Medulla oblongata (tissue), 1 donor: ENCODE results near the gene IGF2BP1.
"Not testable (repeated sequence)": the region's sequence is repeated elsewhere in the genome, so short reads cannot be mapped to it uniquely, and the experiment has no call there.

Experiments
- DNase-seq: peaks from one replicate; pipeline ENCODE4 v3.0.0-alpha.2; 2015; ENCODE audit errors: extremely low spot score

IGF2BP1 gene

DNA sequence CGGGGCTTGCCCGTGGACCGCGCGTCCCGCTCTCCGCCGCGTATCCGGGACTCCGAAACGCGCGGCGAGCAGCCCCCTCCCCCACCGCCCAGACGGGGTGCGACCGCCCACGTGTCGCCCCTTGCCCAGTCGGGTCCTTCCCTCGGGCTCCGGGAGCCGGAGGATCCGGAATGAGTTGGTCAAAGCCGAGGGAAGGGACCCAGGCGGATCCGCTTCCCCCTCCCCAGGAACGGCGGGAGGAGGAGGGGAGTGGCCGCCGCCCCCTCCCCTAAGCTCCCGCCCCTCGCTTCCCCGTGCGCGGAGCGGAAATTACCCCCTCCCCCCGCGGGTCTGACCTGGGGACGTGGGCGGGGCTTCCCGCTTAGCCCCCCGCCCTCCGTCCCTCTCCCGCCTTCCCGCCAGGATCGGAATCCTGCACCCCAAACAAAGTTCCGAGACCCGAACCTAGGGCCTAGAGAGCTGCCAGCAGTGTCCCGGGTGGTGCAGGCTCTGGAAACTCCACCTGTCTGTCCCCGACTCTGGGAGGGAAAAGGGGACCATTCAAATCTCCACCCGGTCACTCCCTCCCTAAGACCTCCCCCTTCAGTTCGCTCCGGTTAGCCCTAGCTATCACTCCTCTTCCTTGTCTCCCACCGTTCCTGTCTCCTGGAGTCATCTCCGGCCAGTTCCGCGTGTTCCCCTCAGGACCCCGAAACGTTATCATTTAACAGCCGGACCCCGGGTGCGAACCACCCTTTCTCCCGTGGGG, 1.0 kb upstream of the IGF2BP1 start:
- DNase-seq = no peak

- DNase-seq = no peak
Measured at GRCh38 chr17:48996722-48997102, 473 bp upstream of the IGF2BP1 start.

DNA sequence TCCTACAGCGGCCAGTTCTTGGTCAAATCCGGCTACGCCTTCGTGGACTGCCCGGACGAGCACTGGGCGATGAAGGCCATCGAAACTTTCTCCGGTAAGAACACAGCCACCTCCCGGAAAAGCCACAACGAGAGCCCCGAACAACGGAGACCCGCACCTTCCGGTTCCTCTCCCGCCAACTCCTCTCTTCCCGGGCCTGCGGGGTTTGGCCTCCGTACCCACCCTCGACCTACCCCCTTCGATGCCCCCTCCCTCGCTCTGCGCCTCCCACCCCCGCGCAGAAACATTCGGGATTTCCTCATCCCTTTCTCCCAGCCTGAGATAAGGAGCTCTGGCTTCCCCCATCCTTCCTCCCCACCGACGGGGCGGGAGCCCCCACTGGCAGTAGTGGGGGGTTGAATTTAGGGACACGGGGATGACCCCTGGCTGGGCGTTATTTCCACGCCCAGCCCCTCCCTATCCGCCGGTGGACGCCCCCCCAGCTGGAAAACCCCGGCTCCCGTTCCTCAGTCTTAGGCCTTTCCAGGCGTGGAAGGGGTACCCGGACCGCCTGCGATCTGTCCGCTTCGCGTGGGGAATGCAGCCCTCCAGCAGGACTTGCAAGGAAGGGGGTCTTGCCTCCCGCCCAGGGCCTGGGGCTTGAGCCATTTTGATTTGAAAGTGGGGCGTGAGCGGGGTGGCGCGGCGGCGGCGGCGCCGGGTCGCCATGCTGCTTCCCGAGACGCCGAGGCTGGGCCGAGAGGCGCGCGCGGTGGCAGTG, 822 bp downstream of the IGF2BP1 start:
- DNase-seq = no peak

DNA sequence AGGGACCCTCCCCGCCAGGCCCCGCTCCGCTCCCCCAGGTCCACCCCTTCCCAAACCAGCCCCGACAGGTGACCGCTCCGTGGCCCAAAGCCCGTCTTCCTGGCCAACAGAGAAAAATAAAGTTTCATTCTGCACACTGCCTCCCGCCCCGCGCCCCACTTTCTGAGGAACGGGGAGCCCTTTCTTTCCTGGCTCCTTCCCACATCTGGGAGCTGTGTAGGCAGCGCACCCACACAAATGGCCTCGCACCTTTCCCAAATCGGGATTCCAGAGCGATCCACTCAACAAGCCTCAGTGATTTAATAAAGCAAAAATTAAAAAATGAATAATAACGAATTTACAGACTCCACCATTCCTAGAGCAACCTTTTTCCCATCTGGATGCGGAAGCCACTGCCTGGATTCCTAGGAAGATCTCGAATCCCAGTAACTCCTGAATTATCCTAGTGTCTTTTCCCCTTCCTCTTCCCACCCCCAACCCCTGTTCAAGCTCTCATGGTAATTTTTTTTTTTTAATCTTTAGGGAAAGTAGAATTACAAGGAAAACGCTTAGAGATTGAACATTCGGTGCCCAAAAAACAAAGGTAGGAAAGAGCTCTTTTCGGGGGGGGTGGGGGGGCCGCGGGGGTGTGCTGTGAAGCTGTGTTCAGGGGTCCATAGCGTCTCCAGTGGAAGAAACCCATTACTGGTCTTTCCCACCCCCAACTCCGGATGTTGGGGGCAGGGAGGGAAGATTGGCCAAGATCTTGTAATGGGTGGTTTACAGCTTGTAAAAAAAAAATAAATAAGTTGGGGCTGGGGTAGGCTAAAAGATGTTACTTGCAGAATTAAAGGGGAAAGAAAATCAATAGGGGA, 1.6 kb downstream of the IGF2BP1 start:
- DNase-seq = no peak

- DNase-seq = no peak
Measured at GRCh38 chr17:49000943-49001342, 3.8 kb downstream of the IGF2BP1 start.

DNA sequence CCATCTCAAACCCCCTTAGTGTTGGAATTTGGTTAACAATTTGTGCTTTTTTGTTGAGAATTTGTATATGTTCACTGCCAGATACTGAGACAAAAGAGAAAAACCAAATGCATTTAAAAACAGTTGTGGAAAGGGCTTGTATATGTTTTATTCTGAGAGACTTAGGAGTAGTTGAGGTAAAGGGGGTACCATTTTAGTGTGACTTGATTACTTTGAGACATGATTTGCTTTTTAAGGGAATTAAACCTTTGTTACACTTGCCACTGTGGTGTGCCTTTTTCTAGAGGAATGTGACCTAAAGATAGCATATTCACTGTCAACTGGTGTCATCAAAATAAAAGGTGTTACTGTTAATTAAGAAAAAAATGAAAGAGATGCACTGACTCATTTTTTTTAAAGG, 4.5 kb downstream of the IGF2BP1 start:
- no peak for DNase-seq

GRCh38 chr17:49002331-49002730, 5.1 kb downstream of the IGF2BP1 start:
- DNase-seq = no peak

DNA sequence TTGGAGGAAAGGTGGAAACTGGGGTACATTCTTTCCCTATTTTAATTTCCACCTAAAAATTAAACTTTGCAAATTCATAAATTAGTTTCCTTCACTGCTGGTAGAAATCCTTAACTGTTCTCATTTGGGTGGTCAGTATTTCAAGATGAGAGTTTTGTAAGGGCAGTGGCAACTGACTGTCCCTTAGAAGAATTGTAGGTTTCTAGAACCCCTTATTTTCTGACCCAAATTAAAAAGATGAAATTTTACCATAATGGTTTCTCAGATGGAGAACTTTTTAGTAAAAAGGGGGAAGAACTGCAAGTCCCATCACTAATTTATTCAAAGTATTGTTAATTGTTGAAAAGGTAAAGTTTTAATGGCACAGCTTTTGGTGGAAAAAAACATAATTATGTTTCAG, 5.6 kb downstream of the IGF2BP1 start:
- DNase-seq = no peak

DNA sequence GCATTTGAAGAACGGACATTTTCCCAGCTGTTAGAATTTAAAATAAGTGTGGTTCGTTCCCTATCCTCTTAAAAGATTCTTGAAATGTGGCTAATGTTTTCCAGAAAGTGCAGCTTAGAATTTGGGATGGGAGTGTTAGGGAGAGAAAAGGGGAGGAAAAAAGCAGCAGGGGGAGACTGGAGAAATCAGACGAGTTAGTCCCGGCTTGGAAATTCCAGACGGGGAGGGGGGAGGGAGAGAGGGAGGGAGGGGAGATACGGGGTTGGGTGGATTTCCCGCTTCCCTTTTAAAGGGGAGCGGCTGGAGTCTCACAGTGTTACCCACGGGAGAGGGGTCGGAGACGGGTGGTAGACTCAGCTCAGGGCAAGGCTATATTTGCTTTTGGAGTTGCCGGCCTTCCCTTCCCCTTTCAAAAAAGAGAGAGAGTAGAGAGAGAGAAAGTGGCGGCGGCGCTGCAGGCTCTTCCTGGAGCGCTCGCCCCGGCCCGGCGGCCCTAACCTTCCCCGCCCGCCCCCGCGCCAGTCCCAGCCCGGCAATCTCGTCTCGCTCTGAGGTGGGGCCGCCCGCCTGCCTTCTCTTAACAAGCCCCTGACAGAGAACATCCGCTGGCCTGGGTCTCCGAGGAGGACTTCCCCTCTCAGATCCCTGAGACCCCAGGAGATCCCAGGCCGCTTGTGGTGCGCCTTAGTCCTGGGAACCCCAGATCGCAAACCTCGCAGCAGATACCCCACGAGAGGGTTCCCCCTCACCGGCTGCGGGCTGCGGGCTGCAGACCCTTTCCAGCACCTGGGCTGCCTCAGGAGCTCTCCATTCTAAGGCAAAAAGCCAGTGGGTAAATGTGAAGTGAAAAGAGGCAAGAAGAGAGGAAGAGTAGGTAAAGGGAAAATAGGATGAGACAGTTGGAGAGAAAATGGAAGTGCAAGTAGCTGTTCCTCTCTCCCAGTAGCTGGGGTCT, 6.6 kb downstream of the IGF2BP1 start:
- DNase-seq = no peak

DNA sequence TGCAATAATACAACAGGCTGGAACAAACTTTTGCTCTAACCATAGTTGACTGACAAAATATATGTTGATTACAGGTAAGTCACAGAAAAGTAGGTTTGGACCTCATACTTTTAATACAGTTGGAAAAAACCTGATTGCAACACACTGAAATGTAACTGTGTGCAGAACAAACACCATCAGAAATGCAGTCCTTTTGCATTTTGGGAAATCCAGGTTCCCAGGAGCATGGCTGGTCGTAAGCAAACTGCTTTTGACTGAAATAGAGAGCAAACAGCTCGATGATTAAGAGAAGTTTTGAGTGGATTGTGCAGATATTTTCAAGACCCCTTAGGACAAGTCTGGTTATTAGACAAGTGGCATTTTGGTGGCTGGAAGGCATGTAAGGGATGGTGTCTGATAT, 8.0 kb downstream of the IGF2BP1 start:
- DNase-seq = no peak

DNA sequence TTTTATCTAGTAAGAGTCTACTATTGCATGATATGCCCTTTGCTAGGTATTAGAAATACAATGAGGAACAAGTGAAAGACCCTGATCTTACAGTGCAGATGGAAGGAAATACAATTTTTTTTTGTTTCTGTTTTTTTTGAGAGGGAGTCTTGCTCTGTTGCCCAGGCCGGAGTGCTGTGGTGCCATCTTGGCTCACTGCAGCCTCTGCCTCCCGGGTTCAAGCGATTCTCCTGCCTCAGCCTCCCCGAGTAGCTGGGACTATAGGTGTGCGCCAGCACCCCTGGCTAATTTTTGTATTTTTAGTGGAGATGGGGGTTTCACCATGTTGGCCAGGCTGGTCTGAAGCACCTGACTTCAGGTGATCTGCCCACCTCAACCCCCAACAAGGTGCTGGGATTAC, 11.7 kb downstream of the IGF2BP1 start:
- DNase-seq = not testable (repeated sequence)

DNA sequence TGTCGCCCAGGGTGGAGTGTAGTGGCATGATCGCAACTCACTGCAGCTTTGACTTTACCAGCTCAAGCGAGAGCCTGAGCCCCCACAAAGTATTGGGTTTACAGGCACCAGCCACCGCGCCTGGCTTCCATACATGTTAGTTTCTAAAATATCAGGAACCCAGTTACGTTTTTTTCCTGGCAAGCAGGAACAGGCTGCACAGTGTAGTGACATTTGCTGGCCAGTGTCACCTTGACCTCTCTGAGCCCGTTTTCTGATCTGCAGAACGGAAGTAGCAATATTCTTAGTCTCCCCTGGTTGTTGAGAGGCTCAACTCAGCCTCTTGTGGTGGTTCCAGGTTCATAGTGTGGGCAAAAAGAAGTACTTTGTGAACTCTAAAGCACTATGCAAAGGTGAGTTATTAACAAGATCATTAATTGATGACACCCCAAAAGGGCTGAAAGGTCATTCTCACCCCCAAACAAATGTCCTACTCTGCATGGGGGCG, 15.6 kb downstream of the IGF2BP1 start:
- DNase-seq = no peak

DNA sequence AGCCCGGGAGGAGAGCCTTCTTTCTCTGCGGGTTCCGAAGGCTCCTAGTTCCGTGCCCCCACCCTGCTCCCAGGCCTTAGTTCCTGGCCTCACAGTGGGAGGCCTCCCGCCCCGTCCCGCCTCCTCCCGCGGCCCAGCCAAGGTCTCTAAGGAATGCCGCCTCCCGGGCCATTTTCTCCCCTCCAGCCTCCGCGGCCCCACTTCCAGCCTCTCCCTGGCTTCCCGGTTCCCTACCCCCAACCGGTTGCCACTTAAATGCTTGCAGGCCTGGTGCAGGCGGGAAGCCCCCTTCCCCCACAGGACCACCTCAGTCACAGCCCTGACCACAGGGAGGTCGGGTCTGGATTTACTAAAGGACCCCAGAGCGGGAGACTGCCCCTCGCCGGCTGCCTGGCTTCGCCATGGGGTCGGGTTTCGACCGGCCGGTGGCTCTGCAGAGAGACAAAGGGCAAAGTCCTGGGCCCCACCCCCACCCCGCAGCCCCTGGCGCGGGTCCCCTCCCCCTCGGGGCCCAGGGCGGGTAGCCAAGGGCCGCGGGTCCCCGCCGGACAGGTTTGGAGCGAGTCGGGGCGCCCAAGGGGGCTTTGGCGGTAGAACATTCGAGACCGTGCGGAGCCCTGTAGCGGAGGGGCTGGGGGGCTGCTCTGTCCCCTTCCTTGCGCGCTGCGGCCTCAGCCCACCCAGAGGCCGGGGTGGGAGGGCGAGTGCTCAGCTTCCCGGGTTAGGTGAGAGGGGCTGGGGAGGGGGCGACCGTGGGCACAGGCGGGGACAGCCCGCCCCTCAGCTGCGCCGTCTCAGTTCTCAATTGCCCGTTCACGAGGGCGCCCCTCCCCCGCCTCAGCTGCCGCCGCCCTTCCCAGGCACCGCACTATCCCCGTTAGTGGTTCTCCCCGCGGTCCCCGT, 16.4 kb downstream of the IGF2BP1 start:
- no peak for DNase-seq

- DNase-seq = no peak
Measured at GRCh38 chr17:49015179-49015923, 18.2 kb downstream of the IGF2BP1 start.

DNA sequence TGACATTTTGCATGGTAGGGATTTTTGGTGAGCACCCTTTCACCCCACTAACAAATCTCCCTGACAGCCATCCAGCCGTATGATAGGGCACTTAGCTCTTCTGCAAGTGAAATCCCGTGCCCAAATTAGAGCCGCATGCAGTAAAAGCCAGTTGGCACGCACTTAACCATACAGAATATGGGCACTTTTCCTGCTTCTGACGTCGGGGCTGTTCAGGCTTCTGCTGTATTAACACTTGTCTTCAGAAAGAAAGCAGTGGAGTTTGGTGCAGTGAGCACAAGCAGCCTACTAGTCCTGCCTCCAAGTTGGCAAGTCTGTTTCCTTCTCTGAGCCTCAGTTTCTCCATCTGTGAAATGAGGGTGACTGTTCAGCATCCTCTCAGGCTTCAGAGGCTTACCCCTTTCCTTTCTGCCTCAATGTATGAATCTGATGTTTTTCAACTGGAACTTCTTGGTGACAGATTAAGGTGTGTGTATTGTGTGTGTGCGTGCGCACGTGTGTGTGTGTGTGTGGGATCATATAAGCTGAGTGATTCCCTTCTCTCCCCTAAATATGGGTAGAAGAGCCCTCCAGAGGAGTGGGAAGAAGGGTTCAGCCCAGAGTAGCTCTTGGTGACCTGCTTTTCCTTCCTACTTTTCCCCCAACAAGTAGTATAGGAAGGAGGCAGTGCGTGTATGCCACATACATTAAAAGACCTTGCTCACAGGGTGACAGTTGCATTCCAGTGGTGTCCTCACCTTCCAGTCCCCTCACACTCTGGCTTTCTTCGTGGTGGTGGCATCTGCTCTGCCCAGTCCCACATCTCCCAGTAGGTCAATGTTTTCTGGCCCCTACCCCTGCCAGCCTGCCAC, 19.0 kb downstream of the IGF2BP1 start:
- no peak for DNase-seq

DNA sequence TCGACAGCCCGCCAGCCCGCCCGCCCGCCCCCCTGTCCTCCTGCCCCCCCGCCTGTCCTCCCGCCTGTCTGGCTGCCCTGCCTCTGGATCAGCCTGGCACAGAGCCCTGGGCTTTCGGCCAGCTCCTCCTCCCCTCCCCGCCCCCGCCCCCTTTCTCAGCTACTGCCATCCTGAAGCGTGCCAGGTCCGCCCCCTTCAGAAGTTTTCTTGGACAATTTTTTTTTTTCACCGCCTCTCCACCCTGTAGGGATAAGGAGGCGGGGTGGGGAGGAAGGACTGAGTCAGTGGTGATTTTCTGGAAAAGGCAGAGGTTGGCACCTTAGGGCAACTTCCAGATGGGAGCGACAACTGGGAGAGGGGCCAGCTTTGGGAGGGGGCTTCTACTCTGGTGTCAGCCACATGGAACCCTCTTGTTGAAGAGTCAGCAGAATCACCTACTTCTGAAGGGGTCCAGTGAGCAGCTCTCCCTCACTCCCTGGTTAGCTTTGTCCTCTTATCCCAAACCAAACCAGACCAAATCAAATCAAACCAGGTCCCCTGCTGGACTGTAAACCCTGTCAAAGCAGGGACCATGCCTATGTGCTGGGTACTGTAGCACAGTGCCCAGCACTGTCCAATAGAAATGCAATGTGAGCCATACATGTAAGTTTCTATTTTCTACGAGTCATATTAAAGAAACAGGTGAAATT, 19.7 kb downstream of the IGF2BP1 start:
- DNase-seq = no peak

GRCh38 chr17:49018116-49018612, 21.0 kb downstream of the IGF2BP1 start:
- DNase-seq = no peak

- DNase-seq = no peak
Measured at GRCh38 chr17:49018748-49019147, 21.6 kb downstream of the IGF2BP1 start.
